GM12892 (cell line): ENCODE measurements around the gene CCDC33.

Source experiments
- POLR2A ChIP-seq: IDR thresholded peaks from 2 replicates; pipeline ENCODE4 v1.6.1; 2011; ENCODE audit warnings: low read depth, low read length, control low read depth
- POLR2AphosphoS5 ChIP-seq: IDR thresholded peaks from 2 replicates; pipeline ENCODE4 v1.6.1; 2011; ENCODE audit warnings: low read depth, low read length, control low read depth

- TF ChIP-seq POLR2AphosphoS5 (no peak), POLR2A (no peak)
These were observed 95.9 kb downstream of the CCDC33 start for GRCh38 chr15:74332011-74332410.
